MCF 10A (cell line): Measurements from ENCODE around the gene ERC2. TPM values are rescaled to one million over a fixed set of nuclear protein-coding genes. Genes with fewer than 3 reads are reported as not detected.

Experiments
- BruUV-seq: library from RNA; stranded (reverse); fragments of 400-500 nt; replicated peaks from 2 replicates; lab custom pipeline; 2021; lab: Mats Ljungman, UMichigan
- CTCF ChIA-PET: fragments of 300-600 bp; sonication (Branson Sonifier 250); formaldehyde crosslinking; extraction: SDS; loops from one replicate; lab custom pipeline; 2021; ENCODE audit warnings: antibody characterized with exemption, inconsistent platforms; lab: Yijun Ruan, JAX
- POLR2A ChIA-PET: fragments of 300-600, 350-650 bp; sonication (Branson Sonifier 250); formaldehyde crosslinking; extraction: SDS; loops from one replicate; lab custom pipeline; 2020; ENCODE audit warnings: antibody characterized with exemption, inconsistent platforms; lab: Yijun Ruan, JAX
- DNase-seq: peaks from one replicate; pipeline ENCODE4 v3.0.0-alpha.2; 2018; ENCODE audit not compliant: unreplicated experiment
- H3K27ac Mint-ChIP-seq: one replicate; pipeline ENCODE4 v1.8.0; 2022; ENCODE audit warnings: mild to moderate bottlenecking, low read depth, mixed read lengths; ENCODE audit not compliant: unreplicated experiment
- H3K27me3 Mint-ChIP-seq: one replicate; pipeline ENCODE4 v1.8.0; 2022; ENCODE audit warnings: mixed read lengths; ENCODE audit not compliant: insufficient read depth, unreplicated experiment
- H3K36me3 Mint-ChIP-seq: one replicate; pipeline ENCODE4 v1.8.0; 2022; ENCODE audit warnings: mild to moderate bottlenecking, moderate library complexity, mixed read lengths; ENCODE audit not compliant: insufficient read depth, unreplicated experiment
- H3K4me1 Mint-ChIP-seq: one replicate; pipeline ENCODE4 v1.8.0; 2022; ENCODE audit warnings: mixed read lengths; ENCODE audit not compliant: insufficient read depth, unreplicated experiment
- H3K4me3 Mint-ChIP-seq: one replicate; pipeline ENCODE4 v1.8.0; 2022; ENCODE audit warnings: mild to moderate bottlenecking, moderate library complexity, mixed read lengths; ENCODE audit not compliant: unreplicated experiment
- H3K9me3 Mint-ChIP-seq: one replicate; pipeline ENCODE4 v1.8.0; 2022; ENCODE audit warnings: mixed read lengths; ENCODE audit not compliant: unreplicated experiment
- CTCF ChIP-seq: fragments of 200-600 bp; IDR thresholded peaks from one replicate; pipeline ENCODE4 v1.8.0; 2022; ENCODE audit warnings: antibody characterized with exemption, mild to moderate bottlenecking; ENCODE audit not compliant: unreplicated experiment
- intact Hi-C: fragments of 100-400 bp; cut with micrococcal nuclease; formaldehyde crosslinking; loops from 2 replicates; pipeline ENCODE4 v1.14.1; 2022
- total RNA-seq: library from RNA; stranded (reverse); gene quantifications from 2 replicates; pipeline ENCODE4 v1.2.3, GENCODE V29; 2022

ERC2 gene
- total RNA-seq, 1 experiment from 2014 or later: 0.42 TPM

- no TSS peak for BruUV-seq
- TF ChIP-seq CTCF: no peak
- Mint-ChIP-seq H3K36me3 (no peaks in the 10 kb centered on the region), H3K9me3 (no peaks in the 10 kb centered on the region), H3K27me3 (peaks cover 11% of the 10 kb centered on the region), H3K4me1 (no peaks in the 10 kb centered on the region), H3K4me3 (no peak overlapping the region), H3K27ac (no peak overlapping the region)
- no peak for DNase-seq
- ChIA-PET CTCF (interaction anchor here (0.7 to 1.2 kb wide), 2 partner anchors 9 to 241 kb away, joined by 3 to 4 read pairs; no protein-coding TSS in a partner anchor), POLR2A (no interaction called here)
- intact Hi-C loops: loop anchor here (10.0 kb wide), 1 partner anchor 104 kb away; no protein-coding TSS in a partner anchor
These were observed 739.7 kb downstream of the ERC2 start for GRCh38 chr3:55728461-55729100.

- no peak for TF ChIP-seq CTCF
- H3K36me3 Mint-ChIP-seq: no peaks in the 10 kb centered on the region
- ChIA-PET POLR2A (interaction anchor here (0.7 to 1.0 kb wide), 2 partner anchors 41 to 1710 kb away, joined by 3 read pairs; no protein-coding TSS in a partner anchor), CTCF (interaction anchor here (0.7 to 2.2 kb wide), 4 partner anchors 21 to 528 kb away, joined by 3 to 8 read pairs (median 4); no protein-coding TSS in a partner anchor)
- intact Hi-C loops: loop anchor here (10.0 kb wide), 1 partner anchor 102 kb away; no protein-coding TSS in a partner anchor
- no peak overlapping the region for H3K4me3 Mint-ChIP-seq
- H3K9me3 Mint-ChIP-seq: no peaks in the 10 kb centered on the region
- H3K4me1 Mint-ChIP-seq: no peaks in the 10 kb centered on the region
- DNase-seq: no peak
- H3K27me3 Mint-ChIP-seq: peaks cover 20% of the 10 kb centered on the region
- BruUV-seq: no TSS peak
- no peak overlapping the region for H3K27ac Mint-ChIP-seq
These were observed 741.8 kb downstream of the ERC2 start for GRCh38 chr3:55726501-55726775.

GRCh38 chr3:55725681-55726500 is 742.4 kb downstream of the ERC2 start:
- no peak overlapping the region for H3K4me3 Mint-ChIP-seq
- TF ChIP-seq CTCF: no peak
- no peak for DNase-seq
- no TSS peak for BruUV-seq
- intact Hi-C loops: loop anchor here (10.0 kb wide), 1 partner anchor 101 kb away; no protein-coding TSS in a partner anchor
- no peak overlapping the region for H3K27ac Mint-ChIP-seq
- no peaks in the 10 kb centered on the region for H3K36me3 Mint-ChIP-seq
- peaks cover 20% of the 10 kb centered on the region for H3K27me3 Mint-ChIP-seq
- ChIA-PET CTCF (interaction anchor here (0.6 to 2.2 kb wide), 7 partner anchors 21 to 696 kb away, joined by 3 to 8 read pairs (median 3); partner anchors contain the start of gene WNT5A), POLR2A (interaction anchor here (1.0 kb wide), 1 partner anchor 40 kb away, joined by 3 read pairs; no protein-coding TSS in a partner anchor)
- no peaks in the 10 kb centered on the region for H3K4me1 Mint-ChIP-seq
- H3K9me3 Mint-ChIP-seq: no peaks in the 10 kb centered on the region

GRCh38 chr3:55724821-55725220 is 743.4 kb downstream of the ERC2 start:
- Mint-ChIP-seq H3K4me1 (no peaks in the 10 kb centered on the region), H3K36me3 (no peaks in the 10 kb centered on the region), H3K27ac (no peak overlapping the region), H3K27me3 (peaks cover 20% of the 10 kb centered on the region), H3K4me3 (no peak overlapping the region), H3K9me3 (no peaks in the 10 kb centered on the region)
- ChIA-PET POLR2A (no interaction called here), CTCF (interaction anchor here (1.2 to 2.5 kb wide), 4 partner anchors 22 to 695 kb away, joined by 3 to 10 read pairs (median 7); no protein-coding TSS in a partner anchor)
- no peak for TF ChIP-seq CTCF
- intact Hi-C loops: loop anchor here (5.0 to 10.0 kb wide), 3 partner anchors 100 to 773 kb away; no protein-coding TSS in a partner anchor
- BruUV-seq: no TSS peak
- no peak for DNase-seq
